A673 (cell line): ENCODE data around the gene NTSR2.

ENCODE experiments used
- EZH2 ChIP-seq: fragments of 200-600 bp; sonication (generic); IDR thresholded peaks from 2 replicates; pipeline ENCODE4 v1.6.1; 2017; ENCODE audit warnings: borderline replicate concordance, low read depth, mild to moderate bottlenecking, mixed read lengths, antibody characterized with exemption, low read length; ENCODE audit not compliant: poor library complexity, severe bottlenecking
- TF ChIP-seq, protein P1 (sequence below): fragments of 300-800, 200-600 bp; sonication (generic); conservative IDR thresholded peaks from 2 replicates; pipeline ENCODE4 v1.5.1; 2017; ENCODE audit warnings: low read depth, mild to moderate bottlenecking, antibody characterized with exemption, low read length, moderate library complexity, mixed read lengths

DNA sequence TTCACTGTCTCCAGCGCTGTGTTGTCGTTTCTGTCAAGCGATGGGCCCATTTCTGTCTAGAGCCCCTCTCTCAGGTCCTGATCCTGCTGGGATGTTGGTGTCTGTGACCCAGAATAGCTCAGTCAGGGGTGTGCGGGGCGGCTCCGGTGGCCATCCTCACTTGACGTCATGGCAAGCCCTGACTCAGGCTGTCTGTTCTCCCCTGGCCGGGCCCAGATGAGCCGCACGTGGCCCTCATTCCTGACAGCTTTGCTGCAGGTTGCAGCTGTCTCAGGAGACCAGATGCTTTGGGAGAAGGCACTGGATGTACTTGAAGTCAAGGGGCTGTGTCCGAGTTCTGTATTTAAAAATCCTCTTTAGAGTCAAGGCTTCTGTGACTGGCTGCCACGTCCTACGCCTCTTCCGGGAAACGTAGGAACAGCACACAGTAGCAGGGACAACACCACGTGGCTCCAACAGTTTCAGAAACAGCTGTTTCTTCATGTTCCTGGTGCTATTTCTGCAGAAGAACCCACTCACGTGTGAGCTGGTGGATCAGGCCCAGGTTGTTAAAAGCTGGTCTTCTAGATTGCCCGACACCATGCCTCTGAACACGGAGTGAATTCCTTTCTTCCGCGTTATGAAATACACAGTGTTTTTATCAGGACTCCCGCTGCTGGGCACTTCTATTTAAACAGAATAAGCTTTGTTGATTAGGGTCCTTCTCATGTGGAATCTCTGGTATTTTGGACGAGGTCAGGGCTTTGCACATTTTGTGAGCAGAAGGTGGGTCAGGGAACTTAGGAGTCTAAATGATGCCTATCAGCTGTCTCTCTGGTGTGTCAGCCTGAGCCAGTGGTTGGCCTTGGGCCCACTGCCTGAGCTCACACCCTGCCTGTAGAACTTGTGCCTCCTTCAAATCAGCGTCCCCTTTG lies 28.3 kb upstream of the NTSR2 start:
- TF ChIP-seq, protein P1, sequence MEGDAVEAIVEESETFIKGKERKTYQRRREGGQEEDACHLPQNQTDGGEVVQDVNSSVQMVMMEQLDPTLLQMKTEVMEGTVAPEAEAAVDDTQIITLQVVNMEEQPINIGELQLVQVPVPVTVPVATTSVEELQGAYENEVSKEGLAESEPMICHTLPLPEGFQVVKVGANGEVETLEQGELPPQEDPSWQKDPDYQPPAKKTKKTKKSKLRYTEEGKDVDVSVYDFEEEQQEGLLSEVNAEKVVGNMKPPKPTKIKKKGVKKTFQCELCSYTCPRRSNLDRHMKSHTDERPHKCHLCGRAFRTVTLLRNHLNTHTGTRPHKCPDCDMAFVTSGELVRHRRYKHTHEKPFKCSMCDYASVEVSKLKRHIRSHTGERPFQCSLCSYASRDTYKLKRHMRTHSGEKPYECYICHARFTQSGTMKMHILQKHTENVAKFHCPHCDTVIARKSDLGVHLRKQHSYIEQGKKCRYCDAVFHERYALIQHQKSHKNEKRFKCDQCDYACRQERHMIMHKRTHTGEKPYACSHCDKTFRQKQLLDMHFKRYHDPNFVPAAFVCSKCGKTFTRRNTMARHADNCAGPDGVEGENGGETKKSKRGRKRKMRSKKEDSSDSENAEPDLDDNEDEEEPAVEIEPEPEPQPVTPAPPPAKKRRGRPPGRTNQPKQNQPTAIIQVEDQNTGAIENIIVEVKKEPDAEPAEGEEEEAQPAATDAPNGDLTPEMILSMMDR, result no peak
- no peak for TF ChIP-seq EZH2
